HEK293 (cell line): Measurements from ENCODE around the gene RAI14.

Experiments used
- CTCF ChIP-seq: fragments of 450-650 bp; formaldehyde crosslinking; IDR thresholded peaks from 2 replicates; pipeline ENCODE4 v1.5.1; 2016; ENCODE audit warnings: missing biosample characterization, missing genetic modification characterization
- PBX3 ChIP-seq: sonication (generic); formaldehyde crosslinking; IDR thresholded peaks from 2 replicates; pipeline ENCODE4 v1.8.1; 2022; ENCODE audit warnings: mild to moderate bottlenecking, moderate library complexity, missing genetic modification reagents
- SP3 ChIP-seq: fragments of 450-650 bp; formaldehyde crosslinking; IDR thresholded peaks from 2 replicates; pipeline ENCODE4 v1.5.1; 2016; ENCODE audit warnings: missing biosample characterization, missing genetic modification characterization
- ZBTB7A ChIP-seq: fragments of 450-650 bp; formaldehyde crosslinking; IDR thresholded peaks from 2 replicates; pipeline ENCODE4 v1.5.1; 2016; ENCODE audit warnings: low read depth, missing biosample characterization, missing genetic modification characterization
- ZNF10 ChIP-seq: fragments of 450-650 bp; formaldehyde crosslinking; IDR thresholded peaks from 2 replicates; pipeline ENCODE4 v1.5.1; 2017; ENCODE audit warnings: missing biosample characterization, missing genetic modification characterization
- ZNF169 ChIP-seq: fragments of 450-650 bp; formaldehyde crosslinking; IDR thresholded peaks from 2 replicates; pipeline ENCODE4 v1.5.1; 2016; ENCODE audit warnings: missing biosample characterization, missing genetic modification characterization
- ZNF24 ChIP-seq: fragments of 450-650 bp; formaldehyde crosslinking; IDR thresholded peaks from 2 replicates; pipeline ENCODE4 v1.5.1; 2016; ENCODE audit warnings: missing biosample characterization, missing genetic modification characterization
- ZNF274 ChIP-seq, 2 experiments: fragments of 200-500 bp in 1 of 2; fragments of 450-650 bp in 1 of 2; sonication (Bioruptor generic) in 1 of 2; formaldehyde crosslinking in 1 of 2; IDR thresholded peaks; 2 replicates each; pipeline versions ENCODE4 v1.5.1 to v1.6.1; 2014 to 2016; ENCODE audit warnings: borderline replicate concordance in 1 of 2, inconsistent platforms in 1 of 2, low read length in 1 of 2, missing biosample characterization in 1 of 2, missing genetic modification characterization in 1 of 2
- ZNF449 ChIP-seq: fragments of 450-650 bp; formaldehyde crosslinking; IDR thresholded peaks from 2 replicates; pipeline ENCODE4 v1.5.1; 2017; ENCODE audit warnings: missing biosample characterization, mild to moderate bottlenecking, missing genetic modification characterization, moderate library complexity
- ZNF645 ChIP-seq: fragments of 450-650 bp; formaldehyde crosslinking; IDR thresholded peaks from 2 replicates; pipeline ENCODE4; 2016; ENCODE audit warnings: missing biosample characterization, missing genetic modification characterization
- ZNF677 ChIP-seq: fragments of 450-650 bp; IDR thresholded peaks from 2 replicates; pipeline ENCODE4 v1.5.0; 2018; ENCODE audit warnings: missing biosample characterization, mild to moderate bottlenecking, missing genetic modification characterization, moderate library complexity
- TF ChIP-seq, protein P1 (sequence below): fragments of 450-650 bp; formaldehyde crosslinking; IDR thresholded peaks from 2 replicates; pipeline ENCODE4 v1.5.1; 2016; ENCODE audit warnings: missing biosample characterization, missing genetic modification characterization
- TF ChIP-seq, protein P2 (sequence below): fragments of 450-650 bp; formaldehyde crosslinking; IDR thresholded peaks from 2 replicates; pipeline ENCODE4 v1.5.1; 2016; ENCODE audit warnings: missing biosample characterization, missing genetic modification characterization

GRCh38 chr5:34802834-34803563 lies 146.9 kb downstream of the RAI14 start:
- TF ChIP-seq PBX3 (no peak), CTCF (tag by site-specific recombination) (no peak), SP3 (tag by site-specific recombination) (no peak), ZNF24 (tag by site-specific recombination) (no peak), ZNF645 (tag by site-specific recombination) (no peak), ZNF10 (tag by site-specific recombination) (no peak), ZNF274 (IDR thresholded peaks at IDR 0.05; ENCODE audit: low read length) (no peak), ZNF274 (tag by site-specific recombination; IDR thresholded peaks at IDR 0.05; ENCODE audit: borderline replicate concordance) (no peak), ZBTB7A (tag by site-specific recombination) (no peak), ZNF169 (tag by site-specific recombination) (no peak), ZNF677 (tag by site-specific recombination) (no peak), ZNF449 (no peak)
- TF ChIP-seq, protein P1, sequence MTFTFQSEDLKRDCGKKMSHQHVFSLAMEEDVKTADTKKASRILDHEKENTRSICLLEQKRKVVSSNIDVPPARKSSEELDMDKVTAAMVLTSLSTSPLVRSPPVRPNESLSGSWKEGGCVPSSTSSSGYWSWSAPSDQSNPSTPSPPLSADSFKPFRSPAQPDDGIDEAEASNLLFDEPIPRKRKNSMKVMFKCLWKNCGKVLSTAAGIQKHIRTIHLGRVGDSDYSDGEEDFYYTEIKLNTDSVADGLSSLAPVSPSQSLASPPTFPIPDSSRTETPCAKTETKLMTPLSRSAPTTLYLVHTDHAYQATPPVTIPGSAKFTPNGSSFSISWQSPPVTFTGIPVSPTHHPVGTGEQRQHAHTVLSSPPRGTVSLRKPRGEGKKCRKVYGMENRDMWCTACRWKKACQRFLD (tag by site-specific recombination), result no peak
- TF ChIP-seq, protein P2, sequence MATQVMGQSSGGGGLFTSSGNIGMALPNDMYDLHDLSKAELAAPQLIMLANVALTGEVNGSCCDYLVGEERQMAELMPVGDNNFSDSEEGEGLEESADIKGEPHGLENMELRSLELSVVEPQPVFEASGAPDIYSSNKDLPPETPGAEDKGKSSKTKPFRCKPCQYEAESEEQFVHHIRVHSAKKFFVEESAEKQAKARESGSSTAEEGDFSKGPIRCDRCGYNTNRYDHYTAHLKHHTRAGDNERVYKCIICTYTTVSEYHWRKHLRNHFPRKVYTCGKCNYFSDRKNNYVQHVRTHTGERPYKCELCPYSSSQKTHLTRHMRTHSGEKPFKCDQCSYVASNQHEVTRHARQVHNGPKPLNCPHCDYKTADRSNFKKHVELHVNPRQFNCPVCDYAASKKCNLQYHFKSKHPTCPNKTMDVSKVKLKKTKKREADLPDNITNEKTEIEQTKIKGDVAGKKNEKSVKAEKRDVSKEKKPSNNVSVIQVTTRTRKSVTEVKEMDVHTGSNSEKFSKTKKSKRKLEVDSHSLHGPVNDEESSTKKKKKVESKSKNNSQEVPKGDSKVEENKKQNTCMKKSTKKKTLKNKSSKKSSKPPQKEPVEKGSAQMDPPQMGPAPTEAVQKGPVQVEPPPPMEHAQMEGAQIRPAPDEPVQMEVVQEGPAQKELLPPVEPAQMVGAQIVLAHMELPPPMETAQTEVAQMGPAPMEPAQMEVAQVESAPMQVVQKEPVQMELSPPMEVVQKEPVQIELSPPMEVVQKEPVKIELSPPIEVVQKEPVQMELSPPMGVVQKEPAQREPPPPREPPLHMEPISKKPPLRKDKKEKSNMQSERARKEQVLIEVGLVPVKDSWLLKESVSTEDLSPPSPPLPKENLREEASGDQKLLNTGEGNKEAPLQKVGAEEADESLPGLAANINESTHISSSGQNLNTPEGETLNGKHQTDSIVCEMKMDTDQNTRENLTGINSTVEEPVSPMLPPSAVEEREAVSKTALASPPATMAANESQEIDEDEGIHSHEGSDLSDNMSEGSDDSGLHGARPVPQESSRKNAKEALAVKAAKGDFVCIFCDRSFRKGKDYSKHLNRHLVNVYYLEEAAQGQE (tag by site-specific recombination), result no peak
